ENCODE results near the gene RESF1.
"Not testable (repeated sequence)": the region's sequence is repeated elsewhere in the genome, so short reads cannot be mapped to it uniquely, and the experiment has no call there.

Gene RESF1, protein sequence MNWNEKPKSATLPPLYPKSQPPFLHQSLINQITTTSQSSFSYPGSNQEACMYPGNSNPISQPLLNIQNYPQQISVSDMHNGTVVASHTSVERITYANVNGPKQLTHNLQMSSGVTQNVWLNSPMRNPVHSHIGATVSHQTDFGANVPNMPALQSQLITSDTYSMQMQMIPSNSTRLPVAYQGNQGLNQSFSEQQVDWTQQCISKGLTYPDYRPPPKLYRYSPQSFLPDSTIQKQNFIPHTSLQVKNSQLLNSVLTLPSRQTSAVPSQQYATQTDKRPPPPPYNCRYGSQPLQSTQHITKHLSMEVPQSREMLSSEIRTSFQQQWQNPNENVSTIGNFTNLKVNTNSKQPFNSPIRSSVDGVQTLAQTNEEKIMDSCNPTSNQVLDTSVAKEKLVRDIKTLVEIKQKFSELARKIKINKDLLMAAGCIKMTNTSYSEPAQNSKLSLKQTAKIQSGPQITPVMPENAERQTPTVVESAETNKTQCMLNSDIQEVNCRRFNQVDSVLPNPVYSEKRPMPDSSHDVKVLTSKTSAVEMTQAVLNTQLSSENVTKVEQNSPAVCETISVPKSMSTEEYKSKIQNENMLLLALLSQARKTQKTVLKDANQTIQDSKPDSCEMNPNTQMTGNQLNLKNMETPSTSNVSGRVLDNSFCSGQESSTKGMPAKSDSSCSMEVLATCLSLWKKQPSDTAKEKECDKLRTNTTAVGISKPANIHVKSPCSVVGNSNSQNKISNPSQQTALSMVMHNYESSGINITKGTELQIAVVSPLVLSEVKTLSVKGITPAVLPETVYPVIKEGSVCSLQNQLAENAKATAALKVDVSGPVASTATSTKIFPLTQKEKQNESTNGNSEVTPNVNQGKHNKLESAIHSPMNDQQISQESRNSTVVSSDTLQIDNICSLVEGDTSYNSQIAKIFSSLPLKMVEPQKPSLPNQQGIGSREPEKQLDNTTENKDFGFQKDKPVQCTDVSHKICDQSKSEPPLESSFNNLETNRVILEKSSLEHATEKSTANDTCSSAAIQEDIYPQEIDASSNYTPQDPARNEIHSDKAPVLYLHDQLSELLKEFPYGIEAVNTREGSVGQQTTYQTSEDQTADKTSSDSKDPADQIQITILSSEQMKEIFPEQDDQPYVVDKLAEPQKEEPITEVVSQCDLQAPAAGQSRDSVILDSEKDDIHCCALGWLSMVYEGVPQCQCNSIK (N-terminal part only)

DNA sequence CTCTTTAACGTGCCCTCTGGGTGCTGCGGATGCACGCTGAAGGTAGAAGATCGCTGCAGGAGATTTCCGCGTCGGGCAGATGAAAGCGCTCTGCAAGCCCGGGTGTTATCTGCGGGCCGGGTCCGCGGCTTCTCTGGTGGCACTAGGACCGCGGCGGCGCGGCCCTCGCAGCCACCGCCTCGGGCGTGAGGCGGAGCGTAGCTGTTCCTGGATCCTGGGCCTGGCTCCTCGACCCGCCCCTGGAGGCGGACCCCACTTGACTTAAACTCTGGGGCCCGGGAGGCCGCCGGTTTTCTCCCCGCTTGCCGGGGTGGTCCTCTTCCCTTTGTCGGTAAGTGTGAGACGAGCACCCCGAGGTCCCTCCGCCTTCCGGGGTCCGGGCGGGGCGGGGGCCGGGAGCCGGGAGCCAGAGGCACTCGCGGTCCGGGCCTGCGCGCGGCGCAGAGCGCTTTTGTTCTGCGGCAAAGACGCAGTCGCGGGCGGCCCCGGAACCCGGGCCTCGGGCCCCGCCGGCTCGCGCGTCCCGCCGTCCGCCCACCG, at the start of gene RESF1:
Gene RESF1, plus strand, starts transcription at position 255 of the 540 bp plus-strand sequence. CDS start 21,541 bp downstream, outside the sequence.
- peak; percentile 94 for DNase-seq

- DNase-seq: peak; percentile 16
Observed at GRCh38 chr12:31914927-31915326, 44.3 kb upstream of the RESF1 start.

DNA sequence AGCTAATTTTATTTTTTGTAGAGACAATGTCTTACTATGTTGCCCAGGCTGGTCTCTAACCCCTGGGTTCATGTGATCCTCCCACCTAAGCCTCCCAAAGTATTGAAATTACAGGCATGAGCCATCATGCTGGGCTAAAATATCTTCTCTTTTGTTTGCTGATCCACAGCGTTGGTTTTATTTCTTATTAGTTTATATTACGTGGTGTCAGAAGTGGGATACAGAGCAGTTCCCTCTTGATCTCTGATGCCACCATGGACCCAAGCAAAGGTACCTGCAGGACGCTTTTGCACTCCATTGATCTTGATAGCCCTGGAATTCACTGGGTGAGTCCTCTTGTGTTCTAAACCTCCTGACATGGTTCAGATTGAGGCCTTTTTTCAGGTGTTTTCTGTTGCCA, 43.8 kb upstream of the RESF1 start:
- DNase-seq: no peak

- DNase-seq: no peak
Observed at GRCh38 chr12:31922341-31923062, 36.7 kb upstream of the RESF1 start.

DNA sequence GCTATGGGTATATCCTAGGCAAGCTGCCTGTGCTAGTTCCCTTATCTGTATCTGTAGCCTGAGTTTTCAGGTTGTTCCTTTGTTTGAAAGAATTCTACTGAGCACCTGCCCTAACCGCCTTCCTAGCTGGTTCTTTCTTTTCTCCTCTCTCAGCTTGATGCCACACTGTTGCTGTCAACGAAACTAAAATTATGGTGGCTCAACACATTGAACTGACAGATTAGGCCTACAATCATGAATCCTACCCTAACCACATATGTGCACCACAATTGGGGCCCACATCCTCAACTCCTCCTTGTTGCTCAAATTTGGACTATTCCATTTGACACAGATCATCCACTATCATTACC, 36.2 kb upstream of the RESF1 start:
- DNase-seq: no peak

DNA sequence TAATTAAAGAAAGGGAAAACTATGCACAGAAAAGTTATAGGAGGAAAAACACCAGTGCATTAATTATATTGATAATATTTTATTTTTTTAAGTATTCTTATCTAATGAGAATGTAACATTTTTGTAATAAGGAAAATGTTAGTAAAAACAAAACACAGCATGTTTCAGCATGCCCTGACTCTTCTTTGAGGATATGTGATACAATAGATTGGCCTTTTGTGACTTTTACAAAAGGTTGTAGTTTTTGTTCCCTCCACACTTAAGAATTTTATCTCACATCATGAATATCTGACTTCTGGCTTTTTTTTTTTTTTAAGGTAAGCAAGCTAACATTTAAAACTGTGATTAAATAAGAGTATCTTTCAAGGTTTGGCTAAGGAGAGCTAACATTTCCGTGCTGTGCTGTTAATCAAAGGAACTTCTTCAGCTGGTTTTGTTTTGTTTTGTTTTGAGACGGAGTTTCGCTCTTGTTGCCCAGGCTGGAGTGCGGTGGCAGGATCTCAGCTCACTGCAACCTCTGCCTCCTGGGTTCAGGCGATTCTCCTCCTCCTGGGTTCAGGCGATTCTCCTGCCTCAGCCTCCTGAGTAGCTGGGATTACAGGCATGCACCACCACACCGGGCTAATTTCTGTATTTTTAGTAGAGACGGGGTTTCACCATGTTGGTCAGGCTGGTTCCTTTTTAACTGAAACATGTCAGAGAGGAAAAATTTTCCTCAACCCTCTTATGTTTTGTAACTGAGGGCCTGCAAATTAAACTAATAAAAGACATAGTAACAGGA, 30.8 kb upstream of the RESF1 start:
- no peak for DNase-seq

DNA sequence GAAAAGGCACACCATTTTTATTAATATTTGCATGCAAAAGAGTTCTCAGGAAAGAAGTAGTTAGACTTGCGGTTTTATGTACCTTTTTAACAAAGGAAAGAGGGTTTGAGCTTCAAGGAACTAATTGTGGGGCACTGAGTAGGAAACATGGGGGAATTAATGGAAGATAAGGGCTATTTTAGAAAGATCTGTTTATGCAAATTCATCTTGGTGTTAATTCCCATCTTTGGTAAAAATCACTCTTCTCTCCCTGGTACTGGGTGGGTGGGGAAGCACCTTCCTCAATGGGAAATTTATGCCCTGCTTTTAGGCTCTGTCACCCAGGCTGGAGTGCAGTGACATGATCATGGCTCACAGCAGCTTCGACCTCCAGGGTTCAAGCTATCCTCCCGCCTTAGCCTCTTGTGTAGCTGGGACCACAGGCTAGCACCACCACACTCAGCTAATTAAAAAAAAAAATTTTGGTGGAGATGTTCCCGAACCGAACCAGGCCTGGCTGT, 30.1 kb upstream of the RESF1 start:
- no peak for DNase-seq

GRCh38 chr12:31931796-31932715, 27.2 kb upstream of the RESF1 start:
- DNase-seq: peak; percentile 11

DNA sequence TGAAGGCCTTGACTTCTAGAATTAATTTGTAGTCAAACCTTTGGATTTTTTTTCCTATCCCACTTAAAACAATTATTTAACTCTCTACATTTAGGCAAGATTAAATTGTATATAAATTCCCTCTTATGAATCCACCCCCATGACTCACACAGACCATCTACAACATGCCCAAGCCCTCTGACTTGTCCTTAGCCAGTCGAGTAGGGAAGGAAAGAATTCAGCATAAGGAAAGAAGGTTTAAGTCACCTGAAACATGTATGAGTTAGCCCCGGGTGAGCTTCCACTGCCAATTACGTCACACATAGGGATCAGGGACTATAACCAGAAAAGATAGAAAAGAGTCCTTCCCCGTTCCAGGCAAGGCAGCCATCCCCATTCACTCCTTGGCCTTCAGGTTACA, 14.9 kb upstream of the RESF1 start:
- no peak for DNase-seq

DNA sequence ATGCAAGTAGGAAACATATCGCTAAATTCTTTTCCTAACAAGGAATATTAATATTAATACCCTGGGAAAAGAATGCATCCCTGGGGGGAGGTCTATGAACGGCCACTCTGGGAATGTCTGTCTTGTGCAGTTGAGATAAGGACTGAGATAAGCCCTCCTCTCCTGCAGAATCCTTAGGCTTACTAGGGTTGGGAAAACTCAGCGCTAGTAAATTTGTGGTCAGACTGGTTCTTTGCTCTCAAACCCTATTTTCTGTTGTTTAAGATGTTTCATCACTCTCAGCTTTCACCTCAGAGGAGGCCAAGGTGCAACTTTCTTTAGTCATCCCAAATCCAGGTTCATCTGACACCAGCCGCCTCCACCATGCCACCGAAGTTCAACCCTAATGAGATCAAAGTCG, 11.2 kb upstream of the RESF1 start:
- DNase-seq: no peak

DNA sequence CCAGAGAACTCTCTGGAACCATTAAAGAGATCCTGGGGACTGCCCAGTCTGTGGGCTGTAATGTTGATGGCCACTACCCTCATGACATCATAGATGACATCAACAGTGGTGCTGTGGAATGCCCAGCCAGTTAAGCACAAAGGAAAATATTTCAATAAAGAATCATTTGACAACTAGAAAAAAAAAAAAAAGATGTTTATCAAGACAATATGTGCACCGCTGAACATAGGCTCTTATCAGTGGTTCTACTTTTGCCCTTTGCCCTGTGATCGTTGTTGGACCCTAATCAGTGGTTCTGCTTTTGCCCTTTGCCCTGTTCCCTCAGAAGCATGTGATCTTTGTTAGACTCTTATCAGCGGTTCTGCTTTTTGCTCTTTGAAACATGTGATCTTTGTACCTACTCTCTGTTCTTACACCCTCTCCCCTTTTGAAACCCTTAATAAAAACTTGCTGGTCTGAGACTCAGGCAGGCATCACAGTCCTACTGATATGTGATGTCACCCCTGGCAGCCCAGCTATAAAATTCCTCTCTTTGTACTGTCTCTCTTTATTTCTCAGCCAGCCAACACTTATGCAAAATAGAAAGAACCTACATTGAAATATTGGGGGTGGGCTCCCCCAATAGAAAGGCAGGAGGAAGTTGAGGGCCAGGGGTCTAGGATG, 10.4 kb upstream of the RESF1 start:
- DNase-seq: not testable (repeated sequence)

- no peak for DNase-seq
Observed at GRCh38 chr12:31950088-31950487, 9.1 kb upstream of the RESF1 start.

DNA sequence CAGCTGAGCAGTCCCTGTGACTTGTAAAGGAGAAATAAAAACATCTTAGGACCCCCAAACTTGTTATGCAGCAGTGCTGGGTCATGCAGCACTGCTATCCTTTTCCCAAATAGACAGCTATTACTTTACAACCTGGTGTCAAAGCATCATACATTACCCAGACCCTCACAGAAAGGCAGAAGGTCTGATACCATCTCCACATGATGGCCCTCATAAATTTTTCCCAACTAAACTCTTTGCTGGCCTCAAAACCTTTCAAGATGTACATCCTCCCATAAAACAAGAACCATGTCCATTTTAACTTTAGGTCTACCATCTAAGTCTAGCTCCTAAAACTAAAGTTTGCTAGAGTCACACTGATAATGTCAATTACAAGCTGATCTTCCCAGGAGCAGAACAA, 8.7 kb upstream of the RESF1 start:
- DNase-seq: no peak

GRCh38 chr12:31951008-31951407, 8.2 kb upstream of the RESF1 start:
- peak; percentile 71 for DNase-seq

- DNase-seq: no peak
Observed at GRCh38 chr12:31951939-31952338, 7.3 kb upstream of the RESF1 start.

DNA sequence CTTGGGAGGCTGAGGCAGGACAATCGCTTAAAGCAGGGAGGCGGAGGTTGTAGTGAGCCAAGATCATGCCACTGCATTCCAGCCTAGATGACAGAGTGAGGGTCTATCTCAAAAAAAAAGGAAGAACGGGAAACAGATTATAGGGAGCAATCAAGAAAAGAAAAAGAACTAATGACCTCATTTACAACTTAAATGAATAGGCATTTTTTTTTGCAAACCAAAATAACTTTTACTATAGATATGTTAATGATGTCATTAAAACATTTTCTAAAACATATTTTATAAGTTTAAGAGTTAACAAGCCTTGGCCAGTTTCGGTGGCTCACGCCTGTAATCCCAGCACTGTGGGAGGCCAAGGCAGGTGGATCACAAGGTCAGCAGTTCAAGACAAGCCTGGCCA, 6.8 kb upstream of the RESF1 start:
- DNase-seq: no peak

GRCh38 chr12:31954925-31955858, 4.0 kb upstream of the RESF1 start:
- DNase-seq: no peak

DNA sequence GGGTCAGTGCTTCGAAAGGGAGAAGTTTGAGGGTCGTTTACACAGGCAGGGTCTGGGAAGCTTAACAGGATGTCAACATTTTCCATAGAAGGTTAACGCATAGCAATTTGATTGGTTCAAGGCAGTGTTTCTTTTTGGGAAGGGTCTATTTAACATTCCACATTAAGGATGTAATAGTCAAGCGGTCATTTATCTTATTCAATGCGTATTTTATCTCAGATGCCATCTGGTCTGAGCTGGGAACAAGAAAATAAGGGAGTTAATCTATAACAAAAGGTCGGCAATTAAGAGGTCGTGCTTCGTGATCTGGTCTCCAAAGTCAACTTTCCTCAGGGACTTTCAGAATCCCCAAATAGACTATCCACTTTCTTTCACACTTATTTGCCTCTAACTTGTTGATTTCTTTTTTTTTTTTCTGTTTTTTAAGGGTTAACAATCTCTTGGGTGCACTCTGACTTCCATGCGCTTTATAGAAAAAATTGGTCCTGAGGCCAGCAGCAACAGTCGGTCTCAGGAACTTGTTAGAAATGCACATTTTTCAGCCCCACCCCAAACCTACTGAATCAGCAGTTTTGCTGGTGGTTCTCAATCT, 550 bp upstream of the RESF1 start:
- peak; percentile 27 for DNase-seq
